SH-SY5Y (cell line): ENCODE results near the gene OS9.

Experiments
- GATA2 ChIP-seq: IDR thresholded peaks from 2 replicates; pipeline ENCODE4 v1.6.1; 2011; ENCODE audit warnings: mild to moderate bottlenecking, low read depth, low read length
- GATA3 ChIP-seq: IDR thresholded peaks from 2 replicates; pipeline ENCODE4 v1.6.1; 2011; ENCODE audit warnings: low read depth, mild to moderate bottlenecking, low read length, moderate library complexity

GRCh38 chr12:57725851-57726150 is 31.9 kb downstream of the OS9 start:
- TF ChIP-seq GATA3, result no peak
- TF ChIP-seq GATA2, result no peak
